Neural progenitor cell (in vitro differentiated cells): Measurements from ENCODE around the gene BAIAP3. TPM values are rescaled to one million over a fixed set of nuclear protein-coding genes. Genes with fewer than 3 reads are reported as not detected.

Experiments used
- DNase-seq: peaks from one replicate; pipeline ENCODE4 v3.0.0-alpha.2; 2016; ENCODE audit warnings: low spot score
- H2AFZ ChIP-seq: fragments of 200-600 bp; sonication (generic); replicated peaks from 2 replicates; pipeline ENCODE4 v1.6.1; 2016; ENCODE audit warnings: antibody characterized with exemption
- H3F3A ChIP-seq: fragments of 200-600 bp; sonication (generic); 2 replicates; pipeline ENCODE4 v1.6.1; 2016; ENCODE audit warnings: antibody characterized with exemption, low read depth
- H3K27ac ChIP-seq: fragments of 200-600 bp; sonication (generic); 2 replicates; pipeline ENCODE4 v1.5.1; 2016; ENCODE audit warnings: mild to moderate bottlenecking
- H3K27me3 ChIP-seq: fragments of 200-600 bp; sonication (generic); 2 replicates; pipeline ENCODE4 v1.6.1; 2016; ENCODE audit warnings: mild to moderate bottlenecking, moderate library complexity
- H3K36me3 ChIP-seq: fragments of 200-600 bp; sonication (generic); 2 replicates; pipeline ENCODE4 v1.5.1; 2016
- H3K4me1 ChIP-seq: fragments of 200-600 bp; sonication (generic); 2 replicates; pipeline ENCODE4 v1.6.1; 2016; ENCODE audit warnings: mixed run types
- H3K4me2 ChIP-seq: fragments of 200-600 bp; sonication (generic); 2 replicates; pipeline ENCODE4 v1.6.1; 2016
- H3K4me3 ChIP-seq: fragments of 200-600 bp; sonication (generic); 2 replicates; pipeline ENCODE4 v1.5.1; 2016
- H3K79me2 ChIP-seq: fragments of 200-600 bp; sonication (generic); 2 replicates; pipeline ENCODE4 v1.6.1; 2016; ENCODE audit warnings: low read depth
- H3K9ac ChIP-seq: fragments of 200-600 bp; sonication (generic); 2 replicates; pipeline ENCODE4 v1.6.1; 2016
- H3K9me3 ChIP-seq: fragments of 200-600 bp; sonication (generic); 2 replicates; pipeline ENCODE4 v1.5.1; 2016; ENCODE audit warnings: low read depth
- H4K20me1 ChIP-seq: fragments of 200-600 bp; sonication (generic); 2 replicates; pipeline ENCODE4 v1.6.1; 2016; ENCODE audit warnings: low read depth
- H3K27ac Mint-ChIP-seq: 3 replicates; pipeline ENCODE4 v1.8.0; 2021; ENCODE audit warnings: mixed read lengths
- H3K27me3 Mint-ChIP-seq: 2 replicates; pipeline ENCODE4 v1.8.0; 2022; ENCODE audit warnings: low read depth, mild to moderate bottlenecking, inconsistent platforms, moderate library complexity, mixed read lengths; ENCODE audit not compliant: insufficient read depth
- H3K36me3 Mint-ChIP-seq: 3 replicates; pipeline ENCODE4 v1.8.0; 2021; ENCODE audit warnings: mixed read lengths
- H3K4me1 Mint-ChIP-seq: 3 replicates; pipeline ENCODE4 v1.8.0; 2021; ENCODE audit warnings: mixed read lengths
- H3K4me3 Mint-ChIP-seq: 3 replicates; pipeline ENCODE4 v1.8.0; 2021; ENCODE audit warnings: mild to moderate bottlenecking, moderate library complexity, mixed read lengths
- H3K9me3 Mint-ChIP-seq: 3 replicates; pipeline ENCODE4 v1.8.0; 2020; ENCODE audit warnings: mixed read lengths
- CTCF ChIP-seq: fragments of 200-600 bp; sonication (generic); IDR thresholded peaks from 2 replicates; pipeline ENCODE4 v1.5.1; 2017; ENCODE audit warnings: antibody characterized with exemption, mild to moderate bottlenecking
- EZH2 ChIP-seq: fragments of 200-600 bp; sonication (generic); IDR thresholded peaks from 2 replicates; pipeline ENCODE4 v1.6.1; 2017; ENCODE audit warnings: antibody characterized with exemption, mild to moderate bottlenecking, moderate library complexity
- EZH2phosphoT487 ChIP-seq: fragments of 200-600 bp; sonication (generic); IDR thresholded peaks from 2 replicates; pipeline ENCODE4 v1.6.1; 2017; ENCODE audit warnings: antibody characterized with exemption
- total RNA-seq: library from RNA; depleted of rRNA; stranded (reverse); fragments of >200 nt; gene quantifications from 2 replicates; pipeline ENCODE4 v1.2.3, GENCODE V29; 2015; ENCODE audit warnings: low replicate concordance

Gene BAIAP3
- total RNA-seq, 1 donor from 2014 or later = 0.34 TPM

GRCh38 chr16:1394367-1394951 is 61.0 kb downstream of the BAIAP3 start:
- H2AFZ ChIP-seq = no peak overlapping the region
- H3K4me3 ChIP-seq = no peak overlapping the region
- H3K27me3 ChIP-seq = no peaks in the 10 kb centered on the region
- no peaks in the 10 kb centered on the region for H4K20me1 ChIP-seq
- no peaks in the 10 kb centered on the region for H3K36me3 ChIP-seq
- H3K9ac ChIP-seq = no peak overlapping the region
- H3K36me3 Mint-ChIP-seq = peaks cover 9% of the 10 kb centered on the region
- DNase-seq = no peak
- H3K4me1 Mint-ChIP-seq = no peaks in the 10 kb centered on the region
- no peak overlapping the region for H3K27ac Mint-ChIP-seq
- no peaks in the 10 kb centered on the region for H3F3A ChIP-seq
- H3K4me2 ChIP-seq = no peak overlapping the region
- no peak overlapping the region for H3K4me3 Mint-ChIP-seq
- H3K27me3 Mint-ChIP-seq = no peaks in the 10 kb centered on the region
- H3K9me3 ChIP-seq = no peaks in the 10 kb centered on the region
- no peak for TF ChIP-seq EZH2
- TF ChIP-seq EZH2phosphoT487 = no peak
- TF ChIP-seq CTCF = no peak
- H3K9me3 Mint-ChIP-seq = no peaks in the 10 kb centered on the region
- H3K27ac ChIP-seq = no peak overlapping the region
- no peaks in the 10 kb centered on the region for H3K79me2 ChIP-seq
- H3K4me1 ChIP-seq = no peaks in the 10 kb centered on the region

GRCh38 chr16:1395444-1396031 is 62.1 kb downstream of the BAIAP3 start:
- H3K4me1 Mint-ChIP-seq = no peaks in the 10 kb centered on the region
- Histone ChIP-seq H3K4me2 (no peak overlapping the region), H3K79me2 (no peaks in the 10 kb centered on the region), H3K27ac (no peak overlapping the region), H3K9me3 (no peaks in the 10 kb centered on the region), H3K27me3 (no peaks in the 10 kb centered on the region), H3K9ac (no peak overlapping the region), H3K4me3 (no peak overlapping the region), H3K4me1 (no peaks in the 10 kb centered on the region), H3K36me3 (no peaks in the 10 kb centered on the region), H4K20me1 (no peaks in the 10 kb centered on the region), H3F3A (no peaks in the 10 kb centered on the region), H2AFZ (no peak overlapping the region)
- peaks cover 5% of the 10 kb centered on the region for H3K36me3 Mint-ChIP-seq
- no peak overlapping the region for H3K4me3 Mint-ChIP-seq
- no peak for TF ChIP-seq CTCF
- no peak for TF ChIP-seq EZH2
- no peak for TF ChIP-seq EZH2phosphoT487
- DNase-seq = no peak
- H3K9me3 Mint-ChIP-seq = no peaks in the 10 kb centered on the region
- no peaks in the 10 kb centered on the region for H3K27me3 Mint-ChIP-seq
- H3K27ac Mint-ChIP-seq = no peak overlapping the region

- H3K27me3 Mint-ChIP-seq = peaks cover 2% of the 10 kb centered on the region
Observed at GRCh38 chr16:1397779-1398178, 64.3 kb downstream of the BAIAP3 start.

More at GRCh38 chr16:1397779-1398178, 64.3 kb downstream of the BAIAP3 start:
- H3K4me1 Mint-ChIP-seq = no peaks in the 10 kb centered on the region
- Histone ChIP-seq H3K27ac (no peak overlapping the region), H3K9me3 (no peaks in the 10 kb centered on the region), H3K4me1 (no peaks in the 10 kb centered on the region), H3K9ac (no peak overlapping the region), H3K4me3 (no peak overlapping the region), H3F3A (no peaks in the 10 kb centered on the region), H4K20me1 (no peaks in the 10 kb centered on the region), H2AFZ (no peak overlapping the region), H3K79me2 (no peaks in the 10 kb centered on the region), H3K36me3 (no peaks in the 10 kb centered on the region), H3K27me3 (no peaks in the 10 kb centered on the region), H3K4me2 (no peak overlapping the region)
- no peaks in the 10 kb centered on the region for H3K9me3 Mint-ChIP-seq
- no peak for DNase-seq
- TF ChIP-seq CTCF (no peak), EZH2 (no peak), EZH2phosphoT487 (no peak)
- H3K4me3 Mint-ChIP-seq = no peak overlapping the region
- peaks cover 2% of the 10 kb centered on the region for H3K36me3 Mint-ChIP-seq
- no peak overlapping the region for H3K27ac Mint-ChIP-seq
